Calu3 (cell line): ENCODE data around the gene MAP3K14. TPM values are rescaled to one million over a fixed set of nuclear protein-coding genes. Genes with fewer than 3 reads are reported as not detected.

ENCODE experiments used
- BruUV-seq: library from RNA; stranded (reverse); fragments of 400-500 nt; replicated peaks from 2 replicates; lab custom pipeline; 2021; lab: Mats Ljungman, UMichigan
- CTCF ChIA-PET: fragments of 300-600 bp; sonication (Branson Sonifier 250); formaldehyde crosslinking; loops from one replicate; lab custom pipeline; 2022; ENCODE audit warnings: antibody characterized with exemption; lab: Charles Lee
- DNase-seq: peaks from one replicate; pipeline ENCODE4 v3.0.0; 2022
- H3K27ac Mint-ChIP-seq: one replicate; pipeline ENCODE4 v1.8.0; 2022; ENCODE audit warnings: mixed read lengths; ENCODE audit not compliant: unreplicated experiment
- H3K27me3 Mint-ChIP-seq: one replicate; pipeline ENCODE4 v1.8.0; 2022; ENCODE audit warnings: mixed read lengths; ENCODE audit not compliant: unreplicated experiment
- H3K36me3 Mint-ChIP-seq: one replicate; pipeline ENCODE4 v1.8.0; 2022; ENCODE audit warnings: mild to moderate bottlenecking, moderate library complexity, mixed read lengths; ENCODE audit not compliant: insufficient read depth, unreplicated experiment
- H3K4me1 Mint-ChIP-seq: one replicate; pipeline ENCODE4 v1.8.0; 2022; ENCODE audit warnings: mild to moderate bottlenecking, low read depth, mixed read lengths; ENCODE audit not compliant: unreplicated experiment
- H3K4me3 Mint-ChIP-seq: one replicate; pipeline ENCODE4 v1.8.0; 2022; ENCODE audit warnings: mild to moderate bottlenecking, low read depth, moderate library complexity, mixed read lengths; ENCODE audit not compliant: unreplicated experiment
- H3K9me3 Mint-ChIP-seq: one replicate; pipeline ENCODE4 v1.8.0; 2022; ENCODE audit warnings: low read depth, mixed read lengths; ENCODE audit not compliant: unreplicated experiment
- CTCF ChIP-seq: fragments of 200-600 bp; IDR thresholded peaks from one replicate; pipeline ENCODE4 v1.8.0; 2022; ENCODE audit warnings: antibody characterized with exemption; ENCODE audit not compliant: unreplicated experiment
- intact Hi-C: fragments of 100-400 bp; cut with micrococcal nuclease; formaldehyde crosslinking; loops from one replicate; pipeline ENCODE4 v1.10.0; 2022; ENCODE audit not compliant: unreplicated experiment
- total RNA-seq: library from RNA; stranded (reverse); gene quantifications from 2 replicates; pipeline ENCODE4 v1.2.3, GENCODE V29; 2022

MAP3K14 gene
- total RNA-seq, 1 experiment from 2014 or later: 26.7 TPM

- CTCF ChIA-PET: no interaction called here
- BruUV-seq: no TSS peak
- TF ChIP-seq CTCF: no peak
Observed at GRCh38 chr17:45300060-45300751, 16.6 kb downstream of the MAP3K14 start.

GRCh38 chr17:45299361-45299760, 17.5 kb downstream of the MAP3K14 start:
- Mint-ChIP-seq H3K4me1 (peaks cover 72% of the 10 kb centered on the region), H3K36me3 (peaks cover 35% of the 10 kb centered on the region), H3K27ac (no peak overlapping the region), H3K4me3 (no peak overlapping the region), H3K27me3 (no peaks in the 10 kb centered on the region), H3K9me3 (no peaks in the 10 kb centered on the region)
- no TSS peak for BruUV-seq
- CTCF ChIA-PET: interaction anchor here (0.6 to 1.0 kb wide), 3 partner anchors 22 to 675 kb away, joined by 3 to 4 read pairs (median 3); no protein-coding TSS in a partner anchor
- no peak for TF ChIP-seq CTCF
- intact Hi-C loops: no loop called here
- no peak for DNase-seq

More at GRCh38 chr17:45300060-45300751, 16.6 kb downstream of the MAP3K14 start:
- H3K27ac Mint-ChIP-seq: no peak overlapping the region
- no peak overlapping the region for H3K4me3 Mint-ChIP-seq
- no peaks in the 10 kb centered on the region for H3K27me3 Mint-ChIP-seq
- intact Hi-C loops: no loop called here
- H3K36me3 Mint-ChIP-seq: peaks cover 41% of the 10 kb centered on the region
- peaks cover 69% of the 10 kb centered on the region for H3K4me1 Mint-ChIP-seq
- no peak for DNase-seq
- H3K9me3 Mint-ChIP-seq: no peaks in the 10 kb centered on the region

- no peak for TF ChIP-seq CTCF
Observed at GRCh38 chr17:45298546-45299285, 18.1 kb downstream of the MAP3K14 start.

GRCh38 chr17:45296833-45297124, 20.0 kb downstream of the MAP3K14 start:
- no peak overlapping the region for H3K4me3 Mint-ChIP-seq
- no peak for DNase-seq
- H3K9me3 Mint-ChIP-seq: no peaks in the 10 kb centered on the region
- H3K36me3 Mint-ChIP-seq: peaks cover 42% of the 10 kb centered on the region
- CTCF ChIA-PET: interaction anchor here (1.3 kb wide), 1 partner anchor 16 kb away, joined by 3 read pairs; no protein-coding TSS in a partner anchor
- intact Hi-C loops: no loop called here
- no peak for TF ChIP-seq CTCF
- peak overlapping the region; percentile 28 for H3K27ac Mint-ChIP-seq
- H3K4me1 Mint-ChIP-seq: peaks cover 74% of the 10 kb centered on the region
- H3K27me3 Mint-ChIP-seq: no peaks in the 10 kb centered on the region
- BruUV-seq: no TSS peak

More at GRCh38 chr17:45298546-45299285, 18.1 kb downstream of the MAP3K14 start:
- Mint-ChIP-seq H3K9me3 (no peaks in the 10 kb centered on the region), H3K4me1 (peaks cover 75% of the 10 kb centered on the region), H3K27ac (peak overlapping the region; percentile 14), H3K36me3 (peaks cover 36% of the 10 kb centered on the region), H3K27me3 (no peaks in the 10 kb centered on the region), H3K4me3 (no peak overlapping the region)
- CTCF ChIA-PET: interaction anchor here (0.6 to 1.0 kb wide), 3 partner anchors 22 to 674 kb away, joined by 3 to 4 read pairs (median 3); no protein-coding TSS in a partner anchor
- no peak for DNase-seq
- intact Hi-C loops: no loop called here
- BruUV-seq: no TSS peak
